Amniotic epithelial cell (primary cell): ENCODE results near the gene CPE.
"Not testable (repeated sequence)": the region's sequence is repeated elsewhere in the genome, so short reads cannot be mapped to it uniquely, and the experiment has no call there.

Experiments
- DNase-seq: peaks from one replicate; pipeline ENCODE4 v3.0.0-alpha.2; 2010; ENCODE audit warnings: low read depth

The CPE gene

DNA sequence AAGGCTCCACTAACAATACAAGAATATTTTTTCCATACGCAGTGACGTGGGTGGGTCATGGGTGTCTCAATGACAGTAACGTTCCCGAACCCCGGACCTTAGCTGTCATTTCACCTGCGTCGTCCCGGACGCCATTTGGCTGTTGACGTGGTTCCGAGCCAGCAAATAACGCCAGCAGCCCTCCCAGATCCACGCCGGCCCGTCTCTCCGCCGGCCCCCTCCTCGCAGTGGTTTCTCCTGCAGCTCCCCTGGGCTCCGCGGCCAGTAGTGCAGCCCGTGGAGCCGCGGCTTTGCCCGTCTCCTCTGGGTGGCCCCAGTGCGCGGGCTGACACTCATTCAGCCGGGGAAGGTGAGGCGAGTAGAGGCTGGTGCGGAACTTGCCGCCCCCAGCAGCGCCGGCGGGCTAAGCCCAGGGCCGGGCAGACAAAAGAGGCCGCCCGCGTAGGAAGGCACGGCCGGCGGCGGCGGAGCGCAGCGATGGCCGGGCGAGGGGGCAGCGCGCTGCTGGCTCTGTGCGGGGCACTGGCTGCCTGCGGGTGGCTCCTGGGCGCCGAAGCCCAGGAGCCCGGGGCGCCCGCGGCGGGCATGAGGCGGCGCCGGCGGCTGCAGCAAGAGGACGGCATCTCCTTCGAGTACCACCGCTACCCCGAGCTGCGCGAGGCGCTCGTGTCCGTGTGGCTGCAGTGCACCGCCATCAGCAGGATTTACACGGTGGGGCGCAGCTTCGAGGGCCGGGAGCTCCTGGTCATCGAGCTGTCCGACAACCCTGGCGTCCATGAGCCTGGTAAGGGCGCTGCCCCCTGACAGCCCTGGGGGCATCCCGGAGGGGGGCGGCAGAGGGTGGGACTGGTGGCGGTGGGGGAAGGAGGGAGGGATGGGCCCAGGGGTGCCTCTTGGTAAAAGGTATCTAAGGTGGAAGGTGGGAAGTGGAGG is at the start of gene CPE:
Gene CPE, plus strand, starts transcription at position 264 of the 933 bp plus-strand sequence. Its CDS starts 214 bp downstream, at position 478.
- peak; percentile 55 for DNase-seq

DNA sequence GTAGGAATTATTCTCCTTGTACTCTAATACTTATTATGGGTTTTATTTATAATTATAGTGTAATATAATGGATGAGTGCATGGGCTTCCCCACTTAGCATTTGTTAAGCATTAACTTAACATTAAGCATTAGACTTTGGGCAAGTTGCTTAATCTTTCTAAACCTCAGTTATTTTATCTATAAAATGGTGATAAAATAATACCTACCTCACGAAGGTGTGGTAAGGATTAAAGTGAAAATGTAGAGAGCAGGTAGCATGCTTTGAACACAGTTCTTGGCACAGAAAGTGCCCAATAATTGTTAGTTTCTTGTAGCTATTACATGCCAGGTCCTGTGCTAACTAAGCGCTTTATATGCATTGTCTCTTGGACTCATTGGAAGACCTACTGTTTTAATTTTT is 48.7 kb upstream of the CPE start:
- no peak for DNase-seq

DNA sequence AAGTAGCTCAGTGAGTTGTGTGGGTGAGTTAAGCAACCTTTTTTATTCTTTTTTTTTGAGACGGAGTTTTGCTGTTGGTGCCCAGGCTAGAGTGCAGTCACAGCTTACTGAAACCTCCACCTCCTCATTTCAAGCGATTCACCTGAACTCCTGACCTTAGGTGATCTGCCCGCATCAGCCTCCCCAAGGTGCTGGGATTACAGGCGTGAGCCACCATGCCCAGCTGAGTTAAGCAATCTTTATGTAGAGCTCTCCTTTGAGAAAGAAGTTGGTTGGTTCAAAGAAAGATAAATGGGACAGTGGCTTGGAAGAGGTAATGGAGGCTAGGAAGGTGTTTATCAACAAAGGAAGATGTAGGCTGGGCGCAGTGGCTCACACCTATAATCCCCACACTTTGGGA is 48.1 kb upstream of the CPE start:
- no peak for DNase-seq

DNA sequence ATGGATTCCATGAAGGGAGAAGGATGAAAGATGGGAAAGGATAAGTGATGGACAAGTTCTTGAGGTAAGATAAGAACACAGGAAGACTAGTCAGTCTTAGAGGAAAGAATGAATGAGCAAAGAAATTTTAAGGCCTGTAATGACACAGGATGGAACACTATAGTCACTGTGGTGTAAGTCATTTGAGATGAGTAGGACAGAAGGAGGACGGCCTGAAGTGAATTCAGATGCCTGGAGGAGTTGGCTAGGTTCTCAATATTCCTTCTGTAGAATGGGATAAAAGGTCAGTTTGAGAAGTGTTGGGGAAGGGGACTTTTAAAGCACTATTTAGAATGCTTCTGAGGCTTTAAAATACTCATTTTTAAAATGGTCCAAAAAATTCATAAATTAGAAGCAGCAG is 47.4 kb upstream of the CPE start:
- DNase-seq, result no peak

DNA sequence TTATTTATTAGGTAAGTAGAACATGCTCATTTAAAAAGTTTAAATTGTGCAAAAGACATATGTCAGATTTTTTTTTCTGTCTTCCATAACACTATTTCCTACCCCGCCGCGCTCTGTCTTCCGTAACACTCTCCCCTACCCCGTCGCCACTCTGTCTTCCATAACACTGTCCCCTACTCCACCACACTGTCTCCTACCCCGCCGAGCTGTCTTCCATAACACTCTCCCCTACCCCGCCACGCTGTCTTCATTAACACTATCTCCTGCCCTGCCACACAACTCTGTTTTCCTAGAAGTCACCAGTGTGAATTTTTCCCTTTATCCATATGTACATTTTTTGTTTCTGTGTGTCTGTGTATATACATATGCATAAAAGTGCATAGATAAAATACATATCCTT is 47.0 kb upstream of the CPE start:
- no peak for DNase-seq

DNA sequence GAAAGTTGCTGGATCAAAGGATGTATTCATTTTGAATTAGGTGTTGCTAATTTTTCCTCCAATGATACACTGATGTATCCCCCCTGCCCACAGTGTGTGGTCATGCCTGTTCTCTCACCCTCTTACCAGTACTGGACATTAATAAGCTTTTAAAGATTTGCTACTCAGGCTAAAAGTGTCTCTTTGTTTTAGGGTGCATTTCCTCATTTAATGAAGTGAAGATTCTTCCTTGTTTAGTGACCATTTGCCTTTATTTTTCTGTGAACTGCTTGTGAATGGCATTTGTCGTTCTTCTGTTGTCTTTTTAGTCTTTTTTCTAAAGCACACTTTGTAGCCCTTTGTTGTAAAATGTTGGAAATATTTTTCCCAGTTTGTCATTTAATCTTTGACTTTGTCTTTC is 46.3 kb upstream of the CPE start:
- DNase-seq, result no peak

DNA sequence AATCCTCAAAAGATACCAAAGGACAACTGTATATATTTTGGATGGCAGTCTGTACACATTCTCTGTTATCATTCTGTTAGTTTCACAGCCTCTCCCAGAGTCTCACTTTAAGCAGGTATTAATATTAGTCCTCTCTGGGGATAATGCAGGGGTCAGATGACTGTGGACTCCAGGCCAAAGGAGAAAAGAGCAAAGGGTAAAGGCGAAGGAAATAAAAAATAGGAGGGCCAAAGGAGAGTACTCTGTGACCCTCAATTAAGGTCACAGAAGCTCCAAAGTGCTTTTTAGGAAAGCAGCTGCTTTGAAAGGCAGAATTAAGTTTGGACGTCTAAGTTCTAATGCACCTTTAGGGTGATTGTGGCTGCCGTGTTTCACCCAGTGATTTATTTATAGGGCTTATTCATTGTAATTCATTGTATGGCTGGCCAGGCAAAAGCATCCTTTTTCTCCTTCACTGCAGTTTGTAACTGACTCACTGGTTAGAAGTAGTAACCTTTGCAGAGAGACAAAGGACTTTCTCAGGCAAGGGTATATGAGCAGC is 43.6 kb upstream of the CPE start:
- DNase-seq, result no peak

DNA sequence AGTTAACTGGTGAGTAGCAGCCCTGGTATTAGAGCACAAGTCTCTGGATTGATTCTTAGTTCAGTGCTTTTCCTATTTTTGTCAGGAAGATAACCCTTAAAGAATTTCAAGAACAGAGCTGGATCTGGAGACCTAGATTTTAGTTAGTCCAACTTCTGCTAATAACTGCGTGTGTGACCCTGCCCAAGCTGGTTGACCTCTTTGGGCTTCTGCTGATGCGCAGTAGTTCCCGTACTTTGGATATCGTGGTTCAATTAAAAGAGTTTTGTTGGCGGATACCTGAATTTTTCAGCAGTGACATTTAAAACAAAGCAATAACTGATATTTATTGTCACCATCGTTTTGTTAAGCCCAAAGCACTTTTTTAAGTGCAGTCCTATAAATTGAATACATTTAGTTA is 42.1 kb upstream of the CPE start:
- no peak for DNase-seq

DNA sequence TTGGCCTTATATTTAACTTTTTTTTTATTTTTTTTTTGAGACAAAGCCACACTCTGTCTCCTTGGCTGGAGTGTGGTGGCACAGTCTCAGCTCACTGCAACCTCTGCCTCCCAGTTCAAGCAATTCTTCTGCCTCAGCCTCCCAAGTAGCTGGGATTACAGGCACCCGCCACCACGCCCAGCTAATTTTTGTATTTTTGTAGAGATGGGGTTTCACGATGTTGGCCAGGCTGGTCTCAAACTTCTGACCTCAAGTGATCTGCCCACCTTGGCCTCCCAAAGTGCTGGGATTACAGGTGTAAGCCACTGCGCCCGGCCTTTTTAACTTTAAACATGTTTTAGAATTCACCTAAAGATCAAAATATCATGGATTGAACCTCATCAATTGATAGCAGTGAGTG is 36.5 kb upstream of the CPE start:
- not testable (repeated sequence) for DNase-seq

DNA sequence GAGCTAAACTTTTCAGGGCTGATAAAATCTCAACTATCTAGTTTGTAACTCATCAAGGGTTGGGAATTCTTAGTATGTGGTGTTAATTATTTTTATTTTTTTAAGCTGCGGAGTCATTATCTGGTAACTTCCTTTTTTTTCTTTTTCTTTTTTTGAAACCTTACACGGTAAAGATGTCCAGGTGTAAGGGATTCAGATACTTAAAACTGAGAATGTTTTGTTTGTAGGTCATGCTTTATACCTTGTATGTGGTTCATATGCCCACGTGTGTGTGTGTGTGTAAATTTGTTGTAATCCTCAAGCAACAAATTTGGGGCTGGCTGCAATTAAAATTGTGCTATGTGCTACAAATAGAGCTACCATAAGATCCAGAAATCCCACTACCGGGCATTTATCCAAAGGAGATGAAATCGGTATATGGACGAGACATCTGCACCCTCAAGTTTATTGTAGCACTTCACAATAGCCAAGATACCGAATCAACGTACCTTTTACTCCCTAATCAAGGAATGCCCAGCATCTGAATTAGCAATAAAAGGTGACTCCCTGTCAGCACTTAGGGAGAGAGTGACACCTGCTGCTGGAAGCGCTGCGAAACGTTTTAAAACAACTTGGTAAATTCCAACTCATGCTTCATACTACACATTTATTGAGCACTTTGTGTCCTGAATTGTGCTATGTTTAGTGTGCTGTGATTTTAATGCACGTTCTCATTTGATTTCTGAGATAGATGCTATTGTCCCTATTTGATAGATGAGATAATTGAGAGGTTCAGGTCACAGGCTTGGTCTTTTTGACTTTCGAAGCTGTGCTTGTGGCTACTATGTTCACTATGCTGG is 35.2 kb upstream of the CPE start:
- no peak for DNase-seq

DNA sequence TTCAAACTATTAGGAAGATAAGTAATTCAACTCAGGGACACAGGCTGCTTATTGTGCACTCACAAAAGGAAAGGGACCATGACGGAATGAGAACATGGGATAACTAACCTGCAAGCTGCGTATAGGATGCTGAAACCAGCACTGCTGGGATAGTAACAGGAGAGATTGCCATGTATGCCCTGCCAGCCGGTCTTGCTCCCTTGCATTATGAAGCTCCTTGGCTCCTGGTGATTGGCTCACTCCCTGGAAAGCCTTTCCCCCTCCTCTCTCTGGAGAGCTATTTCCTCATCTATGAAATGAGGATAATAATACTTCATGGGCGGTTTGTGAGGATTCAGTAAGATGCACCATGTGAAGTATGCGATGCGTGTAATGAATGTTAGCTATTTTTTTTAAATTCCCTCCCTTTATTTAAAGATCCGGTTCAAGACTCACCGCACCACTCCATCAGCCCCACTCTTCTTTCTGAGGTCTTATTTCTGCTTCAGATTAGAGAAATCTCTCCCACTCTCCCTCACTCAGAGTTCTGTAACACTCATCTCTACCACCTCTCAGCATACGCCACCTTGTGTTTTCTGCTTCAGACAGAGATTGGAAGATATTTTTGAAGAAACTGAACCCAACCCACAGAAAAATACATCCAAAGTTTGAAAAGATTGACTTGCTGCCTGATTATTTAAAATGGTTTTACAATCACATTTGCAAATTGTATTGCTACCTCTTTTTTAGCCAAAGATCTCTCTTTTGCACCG is 33.0 kb upstream of the CPE start:
- DNase-seq, result no peak

DNA sequence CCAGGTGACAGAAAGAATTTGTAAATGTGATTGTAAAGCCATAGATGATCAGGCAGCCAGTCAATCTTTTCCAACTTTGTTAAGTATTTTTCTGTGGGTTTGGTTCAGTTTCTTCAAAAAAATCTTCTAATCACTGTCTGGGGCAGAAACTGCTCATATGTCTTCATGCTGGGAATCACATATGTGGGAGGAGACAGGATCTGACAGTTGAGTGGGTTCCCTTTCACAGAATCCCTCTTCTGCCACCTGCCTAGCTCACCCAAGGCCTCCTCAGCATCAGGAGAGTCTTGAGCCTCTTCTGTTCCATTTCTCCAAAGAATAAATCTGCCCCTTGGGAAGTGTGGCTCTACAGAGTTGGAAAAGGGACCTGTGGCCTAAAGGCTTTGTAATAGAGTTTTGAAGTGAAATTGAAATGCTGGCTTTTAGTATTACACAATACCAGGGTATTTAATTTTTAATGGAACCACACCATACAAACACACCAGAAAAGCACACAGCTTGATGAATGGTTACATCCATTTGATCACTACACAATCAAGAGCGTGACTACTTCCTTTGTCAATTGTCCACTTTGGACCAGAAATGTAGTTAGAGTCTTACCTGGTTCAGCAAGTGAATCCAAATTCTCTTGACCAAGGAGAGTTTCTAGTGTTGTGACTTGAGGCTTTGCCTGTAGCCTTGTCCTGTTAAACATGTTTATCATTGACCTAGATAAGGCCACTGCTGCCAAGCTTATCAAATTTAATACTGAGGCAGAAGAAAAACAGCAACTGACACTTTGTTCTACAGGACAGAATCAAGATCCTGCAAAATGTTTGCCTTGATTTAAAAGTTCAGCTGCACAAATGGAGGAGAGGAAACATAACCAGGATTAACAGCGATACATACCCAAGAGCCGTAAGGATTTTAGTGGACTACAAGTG is 30.9 kb upstream of the CPE start:
- no peak for DNase-seq

DNA sequence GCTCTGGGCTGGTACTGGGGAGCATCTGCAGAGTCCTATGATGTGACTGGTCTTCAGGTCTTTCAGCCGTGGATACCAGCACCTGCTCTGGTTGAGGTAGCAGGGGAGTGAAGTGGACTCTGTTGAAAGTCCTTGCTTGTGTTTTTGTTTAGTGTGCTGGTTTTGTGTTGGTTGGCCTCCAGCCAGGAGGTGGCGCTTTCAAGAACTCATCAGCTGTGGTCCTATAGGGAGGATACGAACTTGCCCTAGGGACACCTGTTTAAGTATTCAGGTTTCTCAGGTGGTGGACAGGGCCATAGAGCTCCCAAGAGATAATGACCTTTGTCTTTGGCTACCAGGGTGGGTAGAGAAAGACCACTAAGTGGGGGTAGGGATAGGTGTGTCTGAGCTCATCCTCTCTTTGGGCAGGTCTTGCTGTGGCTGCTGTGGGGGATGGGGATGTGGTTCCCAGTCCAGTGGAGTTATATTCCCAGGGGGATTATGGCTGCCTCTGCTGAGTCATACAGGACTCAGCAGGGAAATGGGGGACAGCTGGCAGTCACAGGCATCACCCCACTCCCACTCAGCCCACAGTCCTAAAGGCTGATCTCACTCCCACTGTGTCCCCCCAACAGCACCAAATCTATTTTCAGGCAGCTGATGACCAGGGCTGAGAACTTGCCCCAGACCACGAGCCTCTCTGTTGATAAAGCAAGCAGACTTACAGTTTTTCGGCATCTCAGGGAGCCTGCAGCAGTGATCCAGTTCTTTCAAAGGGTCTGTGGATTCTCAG is 27.3 kb upstream of the CPE start:
- DNase-seq, result no peak

DNA sequence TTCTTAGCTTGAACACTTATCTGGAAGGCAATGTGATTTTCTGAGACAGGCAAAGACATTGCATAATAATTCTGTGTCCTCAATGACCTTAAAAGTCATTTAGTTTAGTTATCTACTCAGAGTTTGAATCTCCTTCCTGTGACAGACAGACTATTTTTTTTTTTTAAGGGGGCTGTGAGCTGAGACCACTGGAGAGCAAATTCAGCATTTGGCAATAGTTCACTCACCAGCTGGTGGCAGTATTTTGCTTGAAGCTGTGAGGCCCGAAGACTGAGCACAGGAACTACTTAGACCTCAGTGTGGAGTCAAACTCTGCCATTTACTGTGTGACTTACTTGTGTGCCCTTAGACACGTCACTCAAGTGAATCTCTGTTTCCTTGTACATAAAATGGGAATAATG is 22.9 kb upstream of the CPE start:
- no peak for DNase-seq

DNA sequence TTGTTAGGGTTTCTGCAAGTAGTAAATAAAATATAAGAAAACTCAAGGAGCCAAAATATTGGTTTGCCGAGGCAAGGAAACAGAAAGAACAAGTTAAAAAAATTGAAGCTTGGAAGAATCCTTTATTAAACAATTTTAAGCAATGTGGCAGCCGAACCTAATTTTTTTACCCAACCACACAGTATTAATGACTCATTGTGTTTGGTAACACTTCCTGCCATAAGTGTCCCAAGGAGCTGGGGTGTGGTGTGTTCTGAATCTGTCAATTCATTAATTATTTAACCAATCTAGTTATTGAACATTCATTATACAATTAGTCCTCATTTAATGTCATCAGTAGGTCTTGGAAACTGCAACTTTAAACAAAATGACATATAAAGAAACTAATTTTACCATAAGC is 19.3 kb upstream of the CPE start:
- DNase-seq, result peak; percentile 50

DNA sequence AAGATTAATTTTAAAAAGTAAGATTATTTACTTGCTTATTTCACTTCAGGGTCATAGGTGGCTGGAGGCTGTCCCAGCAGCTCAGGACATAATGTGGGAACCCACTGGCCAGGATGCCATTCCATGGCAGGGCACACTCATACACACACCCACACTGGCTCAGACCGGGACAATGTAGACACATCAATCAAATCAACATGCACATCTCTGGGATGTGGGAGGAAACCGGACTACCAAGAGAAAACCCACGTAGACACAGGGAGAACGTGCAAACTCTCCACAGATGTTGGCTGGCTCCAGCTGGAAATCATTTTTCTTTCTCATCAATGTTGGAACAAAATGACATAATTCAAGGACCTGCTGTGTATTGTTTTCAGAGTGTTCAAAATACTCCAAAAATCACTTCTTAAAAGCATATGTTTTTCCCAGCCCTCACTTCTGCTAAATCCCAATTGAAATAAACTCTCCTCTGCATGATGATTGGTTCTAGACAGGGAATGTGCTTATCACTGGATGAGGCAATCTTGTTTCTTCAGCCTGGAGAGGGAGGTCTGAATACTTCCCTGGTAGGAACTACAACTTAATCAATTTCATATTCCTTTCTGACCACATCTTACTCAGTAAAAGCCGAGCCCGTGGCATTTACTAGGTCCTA is 18.6 kb upstream of the CPE start:
- peak; percentile 86 for DNase-seq

DNA sequence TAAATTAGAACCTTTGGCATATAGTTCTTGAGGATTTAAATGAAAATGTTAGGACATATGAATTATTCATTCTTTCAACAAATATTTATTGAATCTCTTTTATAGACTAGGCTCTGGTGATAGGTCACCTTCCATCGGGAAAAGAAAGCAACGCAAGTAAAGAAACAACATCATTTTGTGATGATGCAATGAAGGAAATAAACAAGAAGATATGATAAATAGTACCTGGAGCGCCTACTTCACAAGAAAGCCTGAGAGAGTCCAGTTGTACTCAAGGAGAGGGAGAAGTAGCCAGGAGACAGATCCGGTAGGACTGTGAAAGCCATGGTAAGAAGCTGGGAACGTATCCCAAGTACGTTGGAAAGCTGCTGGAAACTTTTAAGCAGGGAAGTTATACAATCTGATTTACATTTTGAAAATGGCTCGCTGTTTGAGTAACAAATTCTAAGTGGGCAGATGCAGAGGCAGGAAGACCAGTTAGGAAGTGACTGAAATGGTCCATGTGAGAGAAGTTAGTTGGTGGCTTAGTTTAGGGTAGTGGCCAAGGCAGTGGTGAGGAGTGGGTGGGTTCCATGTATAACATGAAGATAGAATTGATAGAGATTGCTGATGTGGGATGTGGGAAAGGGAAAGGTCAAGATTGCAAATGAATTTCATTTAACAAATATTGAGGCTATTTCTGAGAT is 17.7 kb upstream of the CPE start:
- DNase-seq, result no peak

DNA sequence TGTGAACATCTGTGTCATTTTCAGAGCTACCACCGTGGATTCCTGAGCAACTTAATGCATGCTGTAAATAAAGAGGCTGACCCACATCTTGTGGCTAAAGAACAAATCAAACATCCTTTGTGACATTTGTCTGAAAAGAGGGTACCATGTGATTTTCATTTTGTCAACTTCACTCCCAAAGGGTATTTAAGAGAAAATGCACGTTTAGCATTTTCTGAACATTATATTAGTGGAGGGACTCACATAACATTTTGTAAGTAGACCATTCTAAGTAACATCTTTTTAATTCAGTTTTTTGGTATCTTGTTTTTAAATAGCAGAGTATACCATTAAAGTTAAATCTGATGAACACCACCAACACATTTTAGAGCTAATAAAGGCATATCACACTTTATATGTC is 17.0 kb upstream of the CPE start:
- no peak for DNase-seq

DNA sequence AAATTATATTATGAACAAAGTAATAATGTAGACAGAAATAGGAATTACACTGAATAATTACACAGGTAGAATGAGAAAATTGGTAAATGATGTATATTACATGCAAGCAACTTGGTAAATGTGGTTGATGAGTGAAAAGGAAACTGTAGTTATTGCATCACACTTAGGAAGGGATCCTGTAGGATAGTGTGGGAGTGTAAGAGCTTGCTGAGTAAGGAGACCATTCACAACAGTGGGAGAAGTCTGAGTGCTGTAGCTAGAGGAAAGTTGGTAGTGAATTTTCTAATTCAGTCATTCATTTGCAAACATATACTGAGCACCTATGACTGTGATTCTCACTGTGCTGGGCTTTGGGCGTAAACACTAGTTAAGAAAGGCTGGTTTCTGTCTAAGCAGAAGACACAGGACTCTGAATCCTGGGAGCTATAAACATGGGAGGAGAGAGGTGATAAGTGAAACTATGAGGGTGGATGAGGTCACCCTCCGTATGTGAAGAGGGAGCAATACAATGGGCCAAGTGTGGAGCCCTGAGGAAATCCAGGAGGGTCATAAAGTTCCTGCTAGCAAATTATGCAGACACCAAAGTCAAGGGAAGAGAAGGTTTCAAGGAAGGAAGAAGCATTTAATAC is 14.2 kb upstream of the CPE start:
- DNase-seq, result peak; percentile 90
